Loucy (cell line): ENCODE measurements around the gene PC.
"Not testable (repeated sequence)": the region's sequence is repeated elsewhere in the genome, so short reads cannot be mapped to it uniquely, and the experiment has no call there.

Experiments used
- H2AFZ ChIP-seq: fragments of 200-600 bp; sonication (generic); 2 replicates; pipeline ENCODE4 v1.6.0; 2016; ENCODE audit warnings: antibody characterized with exemption, mild to moderate bottlenecking, low read length, moderate library complexity
- H3F3A ChIP-seq: fragments of 200-600 bp; 2 replicates; pipeline ENCODE4 v1.6.0; 2016; ENCODE audit warnings: antibody characterized with exemption, low read depth, mild to moderate bottlenecking
- H3K27me3 ChIP-seq: fragments of 200-600 bp; sonication (generic); 2 replicates; pipeline ENCODE4 v1.6.1; 2014; ENCODE audit warnings: low read length, mild to moderate bottlenecking; ENCODE audit not compliant: insufficient read depth, poor library complexity, severe bottlenecking
- H3K36me3 ChIP-seq: fragments of 200-600 bp; sonication (generic); 2 replicates; pipeline ENCODE4 v1.6.1; 2016; ENCODE audit warnings: low read length; ENCODE audit not compliant: insufficient read depth
- H3K4me1 ChIP-seq: fragments of 200-600 bp; sonication (generic); 2 replicates; pipeline ENCODE4 v1.5.1; 2014; ENCODE audit warnings: low read length, mild to moderate bottlenecking; ENCODE audit not compliant: insufficient read depth, poor library complexity, severe bottlenecking
- H3K4me2 ChIP-seq: fragments of 200-600 bp; sonication (generic); 2 replicates; pipeline ENCODE4 v1.6.0; 2014; ENCODE audit warnings: antibody characterized with exemption, low read length, low read depth, mild to moderate bottlenecking; ENCODE audit not compliant: poor library complexity, severe bottlenecking
- H3K4me3 ChIP-seq: fragments of 200-600 bp; sonication (generic); 2 replicates; pipeline ENCODE4 v1.5.1; 2014; ENCODE audit warnings: low read length, mild to moderate bottlenecking, mixed read lengths; ENCODE audit not compliant: poor library complexity, severe bottlenecking
- H3K79me2 ChIP-seq: fragments of 200-600 bp; sonication (generic); 2 replicates; pipeline ENCODE4 v1.6.1; 2014; ENCODE audit warnings: low read length; ENCODE audit not compliant: insufficient read depth
- H3K9ac ChIP-seq: fragments of 200-600 bp; sonication (generic); 2 replicates; pipeline ENCODE4 v1.6.0; 2014; ENCODE audit warnings: mild to moderate bottlenecking, low read depth, low read length, moderate library complexity; ENCODE audit not compliant: poor library complexity, severe bottlenecking
- H3K9me2 ChIP-seq: fragments of 200-600 bp; sonication (generic); replicated peaks from 2 replicates; pipeline ENCODE4 v1.6.1; 2016; ENCODE audit warnings: low read depth, low read length, mixed read lengths
- H3K9me3 ChIP-seq: fragments of 200-600 bp; sonication (generic); 2 replicates; pipeline ENCODE4 v1.6.1; 2014; ENCODE audit warnings: mild to moderate bottlenecking, antibody characterized with exemption, low read length, low read depth; ENCODE audit not compliant: insufficient read depth
- H4K20me1 ChIP-seq: fragments of 200-600 bp; sonication (generic); 2 replicates; pipeline ENCODE4 v1.6.0; 2014; ENCODE audit warnings: antibody characterized with exemption, low read length, mild to moderate bottlenecking; ENCODE audit not compliant: insufficient read depth, poor library complexity, severe bottlenecking
- EZH2phosphoT487 ChIP-seq: fragments of 200-600 bp; IDR thresholded peaks from 2 replicates; pipeline ENCODE4 v1.6.1; 2018; ENCODE audit warnings: antibody characterized with exemption, mild to moderate bottlenecking, moderate library complexity, borderline replicate concordance
- TF ChIP-seq, protein P1 (sequence below): fragments of 200-600 bp; sonication (generic); conservative IDR thresholded peaks from 2 replicates; pipeline ENCODE4 v1.5.1; 2014; ENCODE audit warnings: mild to moderate bottlenecking, antibody characterized with exemption, low read length

The PC gene

DNA sequence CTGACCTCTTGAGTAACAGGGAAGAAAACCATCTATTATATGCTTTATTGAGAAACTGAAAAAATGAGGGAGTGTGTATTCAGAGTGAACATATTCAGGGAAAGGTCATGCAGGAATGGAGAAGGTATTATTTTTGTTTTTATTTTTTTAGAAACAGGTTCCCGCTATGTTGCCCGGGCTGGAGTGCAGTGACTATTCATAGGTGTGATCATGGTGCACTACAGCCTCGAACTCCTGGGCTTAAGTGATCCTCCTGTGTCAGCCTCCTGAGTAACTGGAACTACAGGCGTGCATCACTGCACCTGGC lies 123.7 kb downstream of the PC start:
- no peaks in the 10 kb centered on the region for H3K36me3 ChIP-seq
- TF ChIP-seq, protein P1, sequence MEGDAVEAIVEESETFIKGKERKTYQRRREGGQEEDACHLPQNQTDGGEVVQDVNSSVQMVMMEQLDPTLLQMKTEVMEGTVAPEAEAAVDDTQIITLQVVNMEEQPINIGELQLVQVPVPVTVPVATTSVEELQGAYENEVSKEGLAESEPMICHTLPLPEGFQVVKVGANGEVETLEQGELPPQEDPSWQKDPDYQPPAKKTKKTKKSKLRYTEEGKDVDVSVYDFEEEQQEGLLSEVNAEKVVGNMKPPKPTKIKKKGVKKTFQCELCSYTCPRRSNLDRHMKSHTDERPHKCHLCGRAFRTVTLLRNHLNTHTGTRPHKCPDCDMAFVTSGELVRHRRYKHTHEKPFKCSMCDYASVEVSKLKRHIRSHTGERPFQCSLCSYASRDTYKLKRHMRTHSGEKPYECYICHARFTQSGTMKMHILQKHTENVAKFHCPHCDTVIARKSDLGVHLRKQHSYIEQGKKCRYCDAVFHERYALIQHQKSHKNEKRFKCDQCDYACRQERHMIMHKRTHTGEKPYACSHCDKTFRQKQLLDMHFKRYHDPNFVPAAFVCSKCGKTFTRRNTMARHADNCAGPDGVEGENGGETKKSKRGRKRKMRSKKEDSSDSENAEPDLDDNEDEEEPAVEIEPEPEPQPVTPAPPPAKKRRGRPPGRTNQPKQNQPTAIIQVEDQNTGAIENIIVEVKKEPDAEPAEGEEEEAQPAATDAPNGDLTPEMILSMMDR: no peak
- TF ChIP-seq EZH2phosphoT487: no peak
- H3K79me2 ChIP-seq: no peaks in the 10 kb centered on the region
- H3K9me2 ChIP-seq: no peaks in the 10 kb centered on the region
- H3F3A ChIP-seq: no peaks in the 10 kb centered on the region
- H3K4me1 ChIP-seq: no peaks in the 10 kb centered on the region
- no peaks in the 10 kb centered on the region for H4K20me1 ChIP-seq
- no peak overlapping the region for H3K9ac ChIP-seq
- H3K27me3 ChIP-seq: no peaks in the 10 kb centered on the region
- H2AFZ ChIP-seq: no peak overlapping the region
- no peak overlapping the region for H3K4me2 ChIP-seq
- no peaks in the 10 kb centered on the region for H3K9me3 ChIP-seq
- H3K4me3 ChIP-seq: no peak overlapping the region

DNA sequence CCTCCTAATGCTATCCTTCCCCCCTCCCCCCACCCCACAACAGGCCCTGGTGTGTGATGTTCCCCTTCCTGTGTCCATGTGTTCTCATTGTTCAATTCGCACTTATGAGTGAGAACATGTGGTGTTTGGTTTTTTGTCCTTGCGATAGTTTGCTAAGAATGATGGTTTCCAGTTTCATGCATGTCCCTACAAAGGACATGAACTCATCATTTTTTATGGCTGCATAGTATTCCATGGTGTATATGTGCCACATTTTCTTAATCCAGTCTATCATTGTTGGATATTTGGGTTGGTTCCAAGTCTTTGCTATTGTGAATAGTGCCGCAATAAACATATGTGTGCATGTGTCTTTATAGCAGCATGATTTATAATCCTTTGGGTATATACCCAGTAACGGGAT lies 133.6 kb downstream of the PC start:
- not testable (repeated sequence) for H3K4me1 ChIP-seq, H3K4me3 ChIP-seq, H4K20me1 ChIP-seq, H3K9me3 ChIP-seq, H3K79me2 ChIP-seq, H3K27me3 ChIP-seq, H2AFZ ChIP-seq, H3K36me3 ChIP-seq, H3K9me2 ChIP-seq, H3K4me2 ChIP-seq, H3K9ac ChIP-seq, H3F3A ChIP-seq

DNA sequence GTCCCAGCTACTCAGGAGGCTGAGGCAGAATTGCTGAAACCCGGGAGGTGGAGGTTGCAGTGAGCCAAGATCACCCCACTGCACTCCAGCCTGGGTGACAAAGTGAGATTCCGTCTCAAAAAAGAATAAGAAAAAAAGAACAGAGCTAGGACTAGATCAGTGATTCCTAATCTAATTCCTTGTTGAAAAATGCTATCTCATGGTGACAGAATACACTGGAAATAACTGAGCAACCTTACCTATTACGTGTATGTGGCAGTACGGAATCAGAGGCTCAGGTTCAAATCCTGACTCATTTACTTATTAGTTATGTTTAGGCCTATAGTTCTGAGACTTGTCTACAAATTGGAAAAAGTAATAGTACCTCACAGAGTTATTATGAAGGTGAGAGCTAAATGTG lies 134.5 kb downstream of the PC start:
- no peaks in the 10 kb centered on the region for H3K79me2 ChIP-seq
- H3K4me2 ChIP-seq: no peak overlapping the region
- H3K4me1 ChIP-seq: no peaks in the 10 kb centered on the region
- no peak for TF ChIP-seq EZH2phosphoT487
- TF ChIP-seq, protein P1: no peak
- H3K27me3 ChIP-seq: no peaks in the 10 kb centered on the region
- H3K9me3 ChIP-seq: no peaks in the 10 kb centered on the region
- H3K4me3 ChIP-seq: no peak overlapping the region
- no peak overlapping the region for H2AFZ ChIP-seq
- H3F3A ChIP-seq: no peaks in the 10 kb centered on the region
- H3K9me2 ChIP-seq: no peaks in the 10 kb centered on the region
- no peaks in the 10 kb centered on the region for H3K36me3 ChIP-seq
- H3K9ac ChIP-seq: no peak overlapping the region
- H4K20me1 ChIP-seq: no peaks in the 10 kb centered on the region

DNA sequence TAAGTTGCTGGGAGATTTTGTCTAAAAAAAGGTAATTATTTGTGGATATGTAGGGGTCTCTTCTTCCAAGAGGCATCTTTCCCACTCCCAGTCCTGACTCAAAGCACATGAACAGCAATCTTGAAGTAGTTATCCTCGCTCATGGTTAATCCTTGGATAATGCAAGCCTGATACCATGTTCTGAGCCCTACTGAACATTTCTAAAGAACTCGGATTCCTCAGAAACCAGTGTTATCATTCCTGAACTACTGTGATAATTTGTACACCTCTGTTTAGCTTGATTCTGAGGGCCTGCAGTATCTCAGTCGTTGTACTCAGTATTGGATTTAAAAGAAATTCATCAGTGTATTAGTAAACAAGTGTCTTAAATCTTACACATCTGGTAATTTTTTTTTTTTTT lies 137.3 kb downstream of the PC start:
- Histone ChIP-seq H4K20me1 (no peaks in the 10 kb centered on the region), H3K4me2 (no peak overlapping the region), H3K9me2 (no peaks in the 10 kb centered on the region), H3K79me2 (no peaks in the 10 kb centered on the region), H3K27me3 (no peaks in the 10 kb centered on the region), H3K36me3 (no peaks in the 10 kb centered on the region), H3F3A (no peaks in the 10 kb centered on the region), H3K4me3 (no peak overlapping the region), H2AFZ (no peak overlapping the region), H3K9ac (no peak overlapping the region), H3K9me3 (no peaks in the 10 kb centered on the region), H3K4me1 (no peaks in the 10 kb centered on the region)
- TF ChIP-seq, protein P1: no peak
- no peak for TF ChIP-seq EZH2phosphoT487
